PFSK-1 (cell line): Measurements from ENCODE around the gene SPEG.

Source experiments
- FOXP2 ChIP-seq: optimal IDR thresholded peaks from 2 replicates; pipeline ENCODE3; 2011; ENCODE audit warnings: borderline replicate concordance, control low read depth, inconsistent platforms; ENCODE audit not compliant: insufficient read depth; ENCODE audit errors: extremely low read length, extremely low read depth
- POLR2AphosphoS5 ChIP-seq: IDR thresholded peaks from 2 replicates; pipeline ENCODE4 v1.6.1; 2012; ENCODE audit warnings: low read depth, mild to moderate bottlenecking, control low read depth, low read length, moderate library complexity
- SIN3A ChIP-seq: IDR thresholded peaks from 2 replicates; pipeline ENCODE4 v1.6.1; 2012; ENCODE audit warnings: mild to moderate bottlenecking, low read length, moderate library complexity, borderline replicate concordance; ENCODE audit not compliant: insufficient read depth
- TAF1 ChIP-seq: IDR thresholded peaks from 2 replicates; pipeline ENCODE4 v1.6.1; 2012; ENCODE audit warnings: low read length, control low read depth, borderline replicate concordance; ENCODE audit not compliant: insufficient read depth
- TF ChIP-seq, protein P1 (sequence below), 2 experiments: IDR thresholded peaks; 2 replicates each; pipeline versions ENCODE4 v1.6.1 to v1.8.0; 2011 to 2012; ENCODE audit warnings: low read depth in 2 of 2, low read length in 2 of 2, control low read depth in 1 of 2, inconsistent platforms in 1 of 2, mild to moderate bottlenecking in 1 of 2, moderate library complexity in 1 of 2; ENCODE audit not compliant: insufficient read depth in 1 of 2

Gene SPEG

DNA sequence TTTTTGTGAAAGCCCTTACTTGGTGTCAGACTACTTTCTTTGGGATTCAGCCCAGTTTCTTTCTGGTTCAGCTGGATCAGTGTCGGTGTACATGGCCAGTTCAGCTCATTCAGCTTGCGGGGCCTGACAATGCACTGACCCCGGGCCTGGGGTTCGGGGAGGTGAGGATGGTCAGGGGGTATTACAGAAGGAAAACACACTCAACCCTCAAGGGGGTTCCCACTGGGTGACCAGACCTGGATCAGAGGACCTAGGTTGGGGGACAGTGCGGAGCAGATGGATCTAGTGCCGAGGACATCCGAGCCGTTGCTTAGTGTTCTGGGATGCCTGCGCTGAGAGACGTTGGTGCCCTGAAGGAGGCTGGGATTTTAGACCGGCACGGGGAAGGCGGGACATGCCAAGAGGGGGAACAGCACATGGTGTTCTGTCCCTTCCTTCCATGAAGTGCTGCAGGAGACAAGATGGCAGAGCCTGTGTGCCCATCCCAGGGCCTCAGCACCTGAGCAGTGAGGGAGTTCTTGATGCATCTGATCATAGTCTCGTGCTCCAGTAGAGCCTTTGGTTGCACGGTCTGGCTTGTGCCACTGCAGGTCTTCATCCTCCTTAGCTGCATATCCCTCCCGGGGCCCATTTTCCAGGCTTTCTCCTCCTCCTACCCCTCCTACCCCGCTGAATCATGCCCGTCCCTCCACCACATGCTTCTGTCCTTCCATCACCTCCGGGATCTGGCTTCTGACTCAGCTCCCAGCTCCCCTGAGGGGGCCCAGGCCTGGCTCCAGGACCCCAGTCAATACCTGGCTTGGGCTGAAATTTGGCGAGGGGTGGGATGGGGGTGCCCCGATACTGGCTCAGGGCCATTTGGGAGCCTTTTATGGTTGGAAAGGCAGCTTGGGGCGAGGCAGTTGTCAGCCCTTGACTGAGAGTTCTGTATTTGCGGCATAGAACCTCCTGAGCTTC is 18.0 kb downstream of the SPEG start:
- TF ChIP-seq POLR2AphosphoS5 (no peak), TAF1 (no peak), SIN3A (no peak), FOXP2 (no peak)
- TF ChIP-seq, protein P1, sequence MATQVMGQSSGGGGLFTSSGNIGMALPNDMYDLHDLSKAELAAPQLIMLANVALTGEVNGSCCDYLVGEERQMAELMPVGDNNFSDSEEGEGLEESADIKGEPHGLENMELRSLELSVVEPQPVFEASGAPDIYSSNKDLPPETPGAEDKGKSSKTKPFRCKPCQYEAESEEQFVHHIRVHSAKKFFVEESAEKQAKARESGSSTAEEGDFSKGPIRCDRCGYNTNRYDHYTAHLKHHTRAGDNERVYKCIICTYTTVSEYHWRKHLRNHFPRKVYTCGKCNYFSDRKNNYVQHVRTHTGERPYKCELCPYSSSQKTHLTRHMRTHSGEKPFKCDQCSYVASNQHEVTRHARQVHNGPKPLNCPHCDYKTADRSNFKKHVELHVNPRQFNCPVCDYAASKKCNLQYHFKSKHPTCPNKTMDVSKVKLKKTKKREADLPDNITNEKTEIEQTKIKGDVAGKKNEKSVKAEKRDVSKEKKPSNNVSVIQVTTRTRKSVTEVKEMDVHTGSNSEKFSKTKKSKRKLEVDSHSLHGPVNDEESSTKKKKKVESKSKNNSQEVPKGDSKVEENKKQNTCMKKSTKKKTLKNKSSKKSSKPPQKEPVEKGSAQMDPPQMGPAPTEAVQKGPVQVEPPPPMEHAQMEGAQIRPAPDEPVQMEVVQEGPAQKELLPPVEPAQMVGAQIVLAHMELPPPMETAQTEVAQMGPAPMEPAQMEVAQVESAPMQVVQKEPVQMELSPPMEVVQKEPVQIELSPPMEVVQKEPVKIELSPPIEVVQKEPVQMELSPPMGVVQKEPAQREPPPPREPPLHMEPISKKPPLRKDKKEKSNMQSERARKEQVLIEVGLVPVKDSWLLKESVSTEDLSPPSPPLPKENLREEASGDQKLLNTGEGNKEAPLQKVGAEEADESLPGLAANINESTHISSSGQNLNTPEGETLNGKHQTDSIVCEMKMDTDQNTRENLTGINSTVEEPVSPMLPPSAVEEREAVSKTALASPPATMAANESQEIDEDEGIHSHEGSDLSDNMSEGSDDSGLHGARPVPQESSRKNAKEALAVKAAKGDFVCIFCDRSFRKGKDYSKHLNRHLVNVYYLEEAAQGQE (IDR thresholded peaks at IDR 0.05; ENCODE audit: insufficient read depth in 1 of 2, low read depth in 2 of 2, low read length in 2 of 2) = no peak

DNA sequence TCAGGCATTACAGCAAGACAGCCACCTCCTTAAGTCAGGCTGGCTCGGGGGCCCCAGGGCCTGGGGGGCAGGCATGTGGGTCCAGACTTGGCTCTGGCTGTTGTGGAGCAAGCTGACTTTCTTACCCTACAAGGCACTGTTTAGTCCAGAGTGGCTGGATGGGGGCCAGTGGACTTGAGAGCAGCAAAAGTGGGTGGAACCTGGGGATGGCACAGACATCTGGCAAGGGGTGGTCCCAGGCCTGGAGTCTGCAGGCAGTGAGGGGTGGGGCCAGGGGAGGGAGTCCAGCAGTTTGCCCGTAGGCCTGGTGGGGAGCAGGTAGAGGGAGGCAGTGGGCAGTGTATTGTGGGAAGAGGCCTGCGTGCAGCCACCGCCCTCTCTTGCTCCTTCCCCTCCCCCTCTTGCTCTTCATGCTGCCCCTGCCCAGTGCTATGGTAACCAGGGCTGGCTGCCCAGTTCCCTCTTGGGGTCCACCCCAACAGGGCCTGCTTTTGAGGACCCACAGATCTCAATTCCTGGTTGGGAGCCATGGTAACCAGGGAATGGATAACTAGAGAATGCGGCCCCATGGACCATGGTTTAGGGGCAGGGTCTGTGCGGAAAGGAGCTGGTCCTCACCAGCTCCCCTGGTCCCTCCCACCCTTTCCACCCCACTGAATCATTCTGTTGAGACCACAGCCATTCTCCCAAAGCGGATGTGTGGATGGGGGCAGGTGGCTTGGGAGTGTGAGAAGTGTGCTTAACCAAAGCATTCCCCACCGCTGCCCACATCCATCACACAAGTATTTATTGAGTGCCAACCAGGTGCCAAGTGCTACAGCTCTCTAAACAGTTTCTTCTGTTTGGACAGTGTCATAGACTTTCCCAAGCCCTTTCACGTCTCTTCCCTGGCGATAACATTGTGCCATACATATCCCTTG is 19.3 kb downstream of the SPEG start:
- TF ChIP-seq SIN3A (no peak), FOXP2 (no peak), POLR2AphosphoS5 (no peak), TAF1 (no peak)
- TF ChIP-seq, protein P1 (IDR thresholded peaks at IDR 0.05; ENCODE audit: insufficient read depth in 1 of 2, low read depth in 2 of 2, low read length in 2 of 2) = no peak

DNA sequence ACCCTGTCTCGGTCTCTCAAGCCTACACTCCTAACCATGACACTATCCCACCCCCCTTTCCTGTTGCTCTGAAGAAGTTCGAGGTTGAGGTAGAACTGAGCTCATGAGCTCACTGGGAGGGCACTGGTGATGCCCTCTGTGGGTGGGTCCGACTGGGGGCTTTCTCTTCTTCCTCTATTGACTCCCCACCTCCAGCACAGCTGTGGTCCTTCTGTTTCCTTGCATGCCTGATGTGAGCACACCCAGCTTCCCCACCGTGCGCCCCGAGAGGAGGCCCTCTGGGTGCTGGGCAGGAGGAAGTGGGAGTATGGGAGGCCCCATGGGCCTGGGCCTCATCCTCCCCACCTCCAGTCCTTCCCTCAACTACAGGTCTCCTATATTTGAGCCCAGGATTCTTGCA is 20.9 kb downstream of the SPEG start:
- TF ChIP-seq FOXP2 (no peak), TAF1 (no peak), POLR2AphosphoS5 (no peak), SIN3A (no peak)
- TF ChIP-seq, protein P1 (IDR thresholded peaks at IDR 0.05; ENCODE audit: insufficient read depth in 1 of 2, low read depth in 2 of 2, low read length in 2 of 2) = no peak

DNA sequence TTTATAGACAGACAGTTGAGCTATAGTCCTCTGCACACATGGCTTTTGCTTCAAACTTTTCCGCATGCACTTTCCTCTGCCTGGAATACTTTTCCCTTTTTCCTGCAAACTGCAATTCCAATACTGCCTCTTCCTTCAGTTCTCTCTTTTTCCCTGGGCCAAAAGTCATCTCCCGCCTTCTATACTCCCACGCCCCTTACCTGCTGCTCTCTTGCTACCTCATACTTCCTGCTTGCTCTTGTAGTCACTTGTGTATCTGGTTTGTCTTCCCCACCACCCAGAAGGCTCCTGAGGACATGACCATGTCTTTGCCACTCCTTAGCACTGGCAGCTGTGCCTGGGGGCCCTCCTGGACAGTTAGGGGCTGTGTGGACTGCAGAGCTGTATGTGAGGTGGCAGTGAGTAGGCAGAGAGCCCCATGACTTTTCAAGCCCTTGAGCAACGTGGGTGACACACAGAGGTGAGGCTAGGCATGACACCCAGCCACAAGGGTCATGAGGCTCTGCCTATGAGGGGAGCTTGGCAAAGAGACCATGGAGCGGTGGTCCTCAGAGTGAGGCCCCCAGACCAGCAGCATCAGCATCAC is 23.2 kb downstream of the SPEG start:
- TF ChIP-seq POLR2AphosphoS5 = no peak
- no peak for TF ChIP-seq TAF1
- TF ChIP-seq SIN3A = no peak
- TF ChIP-seq, protein P1 (IDR thresholded peaks at IDR 0.05; ENCODE audit: insufficient read depth in 1 of 2, low read depth in 2 of 2, low read length in 2 of 2) = no peak
- TF ChIP-seq FOXP2 = no peak
